OCI-M2 (cell line): ENCODE measurements around the gene TUNAR.
"Not testable (repeated sequence)": the region's sequence is repeated elsewhere in the genome, so short reads cannot be mapped to it uniquely, and the experiment has no call there.

Source experiments
- DNase-seq: peaks from one replicate; lab custom pipeline; 2025; ENCODE audit not compliant: unreplicated experiment; lab: John Stamatoyannopoulos, UW

Gene TUNAR

DNA sequence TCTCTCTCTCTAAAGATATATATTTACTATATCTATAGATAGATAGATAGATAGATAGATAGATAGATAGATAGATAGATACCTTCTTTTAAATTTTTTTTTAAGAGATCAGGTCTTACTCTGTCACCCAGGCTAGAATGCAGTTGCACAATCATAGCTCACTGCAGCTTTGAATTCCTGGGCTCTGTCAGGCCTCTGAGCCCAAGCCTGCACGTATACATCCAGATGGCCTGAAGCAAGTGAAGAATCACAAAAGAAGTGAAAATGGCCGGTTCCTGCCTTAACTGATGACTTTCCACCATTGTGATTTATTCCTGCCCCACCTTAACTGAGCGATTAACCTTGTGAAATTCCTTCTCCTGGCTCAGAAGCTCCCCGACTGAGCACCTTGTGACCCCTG, 91.4 kb downstream of the TUNAR start:
- not testable (repeated sequence) for DNase-seq
